ENCODE measurements around the gene ARFGAP1. TPM values are rescaled to one million over a fixed set of nuclear protein-coding genes. Genes with fewer than 3 reads are reported as not detected.

The ARFGAP1 gene
- total RNA-seq, 1 donor from 2014 or later = 78.6 TPM

DNA sequence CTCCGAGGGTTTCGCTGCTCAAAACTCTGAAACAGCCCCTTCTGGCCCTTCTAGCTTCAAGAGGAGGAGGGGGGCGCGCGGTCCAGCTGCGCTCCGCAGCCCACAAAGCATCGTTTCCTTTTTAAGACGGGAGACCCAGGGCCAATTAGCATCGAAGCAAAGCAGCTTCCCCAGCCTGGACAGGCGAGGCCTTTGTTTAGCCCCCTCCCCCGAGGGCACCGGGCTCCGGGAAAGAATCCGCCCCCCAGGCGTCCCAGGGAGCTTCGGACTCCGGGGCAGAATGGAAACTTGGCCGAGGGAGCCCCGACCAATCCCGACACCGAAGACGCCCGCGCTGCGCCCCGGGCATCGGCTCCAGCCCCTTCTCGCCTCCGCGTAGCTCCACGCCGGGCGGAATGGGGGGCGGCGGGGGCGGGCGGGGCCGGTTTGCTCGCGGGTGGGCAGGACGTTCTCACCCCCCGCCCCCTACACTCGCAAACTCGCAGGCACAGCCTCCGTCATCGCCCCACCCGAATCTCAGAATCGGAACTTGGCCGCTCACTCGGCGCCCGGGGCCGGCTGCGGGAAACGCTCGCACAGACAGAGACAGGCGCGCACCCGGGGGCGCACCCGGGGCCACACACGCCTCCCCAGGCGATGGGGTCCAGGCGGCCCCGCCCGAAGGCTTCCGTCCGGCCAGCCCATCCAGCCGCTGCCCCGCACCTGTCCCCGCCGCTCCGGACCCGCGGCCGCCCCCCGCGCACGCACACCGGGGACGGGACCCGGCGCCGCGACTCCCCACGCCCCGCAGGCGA lies 19.0 kb upstream of the ARFGAP1 start:
- peak overlapping the region; percentile 0 for H3K4me3 ChIP-seq (ENCODE audit: low read depth, low read length)
- no peak for DNase-seq (ENCODE audit: low read depth)
- TF ChIP-seq, protein P1, sequence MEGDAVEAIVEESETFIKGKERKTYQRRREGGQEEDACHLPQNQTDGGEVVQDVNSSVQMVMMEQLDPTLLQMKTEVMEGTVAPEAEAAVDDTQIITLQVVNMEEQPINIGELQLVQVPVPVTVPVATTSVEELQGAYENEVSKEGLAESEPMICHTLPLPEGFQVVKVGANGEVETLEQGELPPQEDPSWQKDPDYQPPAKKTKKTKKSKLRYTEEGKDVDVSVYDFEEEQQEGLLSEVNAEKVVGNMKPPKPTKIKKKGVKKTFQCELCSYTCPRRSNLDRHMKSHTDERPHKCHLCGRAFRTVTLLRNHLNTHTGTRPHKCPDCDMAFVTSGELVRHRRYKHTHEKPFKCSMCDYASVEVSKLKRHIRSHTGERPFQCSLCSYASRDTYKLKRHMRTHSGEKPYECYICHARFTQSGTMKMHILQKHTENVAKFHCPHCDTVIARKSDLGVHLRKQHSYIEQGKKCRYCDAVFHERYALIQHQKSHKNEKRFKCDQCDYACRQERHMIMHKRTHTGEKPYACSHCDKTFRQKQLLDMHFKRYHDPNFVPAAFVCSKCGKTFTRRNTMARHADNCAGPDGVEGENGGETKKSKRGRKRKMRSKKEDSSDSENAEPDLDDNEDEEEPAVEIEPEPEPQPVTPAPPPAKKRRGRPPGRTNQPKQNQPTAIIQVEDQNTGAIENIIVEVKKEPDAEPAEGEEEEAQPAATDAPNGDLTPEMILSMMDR (conservative IDR thresholded peaks at IDR 0.05; ENCODE audit: low read depth, low read length) = no peak

DNA sequence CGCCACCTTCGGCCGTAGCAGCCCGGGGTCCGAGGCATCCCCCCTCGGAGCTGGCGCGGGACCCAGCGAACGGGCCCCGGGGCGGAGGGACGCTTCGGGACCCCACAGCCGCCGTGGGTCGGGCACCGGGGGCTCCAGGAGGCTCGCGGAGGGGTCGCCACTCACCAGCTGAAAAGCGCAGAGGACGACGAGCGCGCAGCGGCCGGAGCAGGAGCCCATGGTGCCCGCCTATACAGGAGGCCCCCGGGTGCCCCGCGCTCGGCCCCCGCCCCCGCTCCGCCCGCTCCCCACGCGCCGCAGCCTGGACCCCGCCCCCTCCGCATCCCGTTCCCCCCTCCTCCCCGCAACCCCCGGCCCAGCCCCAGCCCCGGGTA lies 18.4 kb upstream of the ARFGAP1 start, which contains the start of gene NKAIN4:
Gene NKAIN4 (minus strand): TSS at position 232 of the 374 bp plus-strand sequence. CDS start 13 bp downstream, at position 219.
- TF ChIP-seq, protein P1 (conservative IDR thresholded peaks at IDR 0.05; ENCODE audit: low read depth, low read length) = no peak
- H3K4me3 ChIP-seq (ENCODE audit: low read depth, low read length) = peak within 1 kb of the TSS; percentile 0
- no peak for DNase-seq (ENCODE audit: low read depth)

DNA sequence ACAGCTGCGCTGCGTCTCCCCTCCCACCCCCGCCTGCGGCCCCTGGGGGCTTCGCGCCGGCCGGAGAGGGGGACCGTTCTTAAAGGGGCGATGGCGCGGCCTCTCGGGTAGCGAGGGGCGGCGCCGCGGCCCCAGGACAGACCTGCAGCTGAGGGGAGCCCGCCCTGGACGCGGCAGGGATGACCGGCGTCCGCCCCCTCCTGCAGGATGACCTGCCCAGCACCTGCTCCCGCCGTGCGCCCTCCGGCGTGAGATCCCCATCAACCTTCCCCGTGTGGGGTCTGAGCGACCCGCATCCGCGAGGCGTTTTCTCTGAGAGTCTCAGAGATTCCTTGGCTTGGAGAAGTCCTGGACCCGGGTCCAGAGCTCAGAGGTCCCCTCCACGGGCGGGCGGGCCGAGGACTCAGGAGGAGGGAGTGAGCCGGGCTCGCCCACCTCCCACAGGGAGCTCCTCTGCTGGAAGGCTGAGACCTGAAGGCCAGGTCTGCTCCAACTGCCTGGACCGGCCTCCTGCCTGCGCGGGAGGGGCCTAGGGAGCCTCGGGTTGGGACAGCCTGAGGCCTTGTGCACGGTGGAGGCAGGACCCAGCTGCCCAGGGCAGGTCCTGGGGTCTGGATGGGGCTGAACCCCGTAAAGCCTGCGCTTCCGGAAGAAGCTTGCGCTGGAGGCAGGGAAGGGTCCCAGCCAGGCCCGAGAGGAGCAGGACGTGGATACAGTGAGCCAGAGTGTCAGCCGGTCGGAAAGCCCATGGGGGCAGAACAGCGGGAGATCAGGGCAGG lies 17.8 kb upstream of the ARFGAP1 start:
- TF ChIP-seq, protein P1 (conservative IDR thresholded peaks at IDR 0.05; ENCODE audit: low read depth, low read length) = no peak
- no peak for DNase-seq (ENCODE audit: low read depth)
- no peak overlapping the region for H3K4me3 ChIP-seq (ENCODE audit: low read depth, low read length)

DNA sequence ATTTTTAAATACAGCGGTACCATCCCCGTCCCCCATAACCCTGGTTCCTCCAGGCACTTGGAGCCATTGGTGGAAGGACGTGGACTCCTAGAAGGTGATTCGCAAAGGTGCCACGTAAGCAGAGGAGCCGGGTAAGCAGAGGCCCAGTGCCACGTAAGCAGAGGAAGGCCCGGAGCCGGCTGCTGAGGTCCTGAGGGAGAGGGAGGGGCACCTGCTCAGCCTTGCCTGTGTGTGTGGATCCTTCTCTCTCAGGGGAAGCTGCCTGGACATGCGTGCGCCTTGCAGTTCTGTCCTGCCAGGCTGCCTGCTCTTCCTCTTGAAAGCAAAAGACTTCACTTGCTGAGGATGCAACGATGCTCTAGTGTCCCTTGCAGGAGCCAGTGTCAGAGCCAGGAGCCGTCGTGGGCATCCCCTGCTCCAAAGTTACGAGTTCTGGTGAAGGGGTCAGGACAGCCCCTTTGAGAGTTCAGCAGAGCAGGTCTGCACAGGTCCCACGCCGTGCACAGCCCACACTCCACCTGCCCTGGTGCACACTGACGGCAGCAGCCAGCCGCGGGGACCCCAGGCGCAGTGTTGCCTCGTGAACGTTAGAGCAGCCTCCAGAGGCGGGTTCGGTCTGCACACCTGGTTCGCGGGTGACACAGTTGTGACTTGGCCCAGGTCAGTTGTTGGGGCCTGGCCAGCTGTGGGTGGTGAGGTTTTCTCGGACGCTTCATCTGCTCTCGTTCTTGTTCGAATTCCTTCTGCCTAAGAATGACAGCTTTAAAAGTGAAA lies 16.5 kb upstream of the ARFGAP1 start:
- DNase-seq (ENCODE audit: low read depth) = no peak
- TF ChIP-seq, protein P1 (conservative IDR thresholded peaks at IDR 0.05; ENCODE audit: low read depth, low read length) = no peak
- H3K4me3 ChIP-seq (ENCODE audit: low read depth, low read length) = no peak overlapping the region

DNA sequence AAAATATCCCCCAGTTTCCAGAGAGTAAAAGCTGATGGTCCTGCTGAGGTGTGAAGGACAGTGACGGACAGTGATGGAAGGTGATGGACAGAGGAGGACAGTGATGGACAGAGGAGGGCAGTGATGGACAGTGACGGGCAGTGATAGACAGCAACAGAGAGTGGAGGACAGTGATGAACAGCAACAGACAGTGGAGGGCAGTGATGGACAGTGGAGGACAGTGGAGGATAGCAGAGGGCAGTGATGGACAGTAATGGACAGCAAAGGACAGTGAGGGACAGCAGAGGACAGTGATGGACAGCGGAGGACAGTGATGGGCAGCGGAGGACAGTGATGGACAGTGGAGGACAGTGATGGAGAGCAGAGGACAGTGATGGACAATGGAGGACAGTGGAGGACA lies 15.7 kb upstream of the ARFGAP1 start:
- no peak for DNase-seq (ENCODE audit: low read depth)
- no peak overlapping the region for H3K4me3 ChIP-seq (ENCODE audit: low read depth, low read length)
- TF ChIP-seq, protein P1 (conservative IDR thresholded peaks at IDR 0.05; ENCODE audit: low read depth, low read length) = no peak

DNA sequence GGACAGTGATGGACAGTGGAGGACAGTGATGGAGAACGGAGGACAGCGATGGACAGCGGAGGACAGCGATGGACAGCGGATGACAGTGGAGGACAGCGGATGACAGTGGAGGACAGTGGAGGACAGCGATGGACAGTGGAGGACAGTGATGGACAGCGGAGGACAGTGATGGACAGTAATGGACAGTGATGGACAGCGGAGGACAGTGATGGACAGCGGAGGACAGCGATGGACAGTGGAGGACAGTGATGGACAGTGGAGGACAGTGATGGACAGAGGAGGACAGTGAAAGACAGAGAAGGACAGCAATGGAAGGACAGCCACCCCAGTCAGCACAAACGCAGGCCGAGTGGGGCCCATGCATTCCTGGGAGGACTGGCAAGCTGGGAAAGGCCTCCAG lies 15.0 kb upstream of the ARFGAP1 start:
- H3K4me3 ChIP-seq (ENCODE audit: low read depth, low read length) = no peak overlapping the region
- TF ChIP-seq, protein P1 (conservative IDR thresholded peaks at IDR 0.05; ENCODE audit: low read depth, low read length) = no peak
- no peak for DNase-seq (ENCODE audit: low read depth)
